ENCODE data around the gene VSIG10.
"Not testable (repeated sequence)": the region's sequence is repeated elsewhere in the genome, so short reads cannot be mapped to it uniquely, and the experiment has no call there.

The VSIG10 gene

DNA sequence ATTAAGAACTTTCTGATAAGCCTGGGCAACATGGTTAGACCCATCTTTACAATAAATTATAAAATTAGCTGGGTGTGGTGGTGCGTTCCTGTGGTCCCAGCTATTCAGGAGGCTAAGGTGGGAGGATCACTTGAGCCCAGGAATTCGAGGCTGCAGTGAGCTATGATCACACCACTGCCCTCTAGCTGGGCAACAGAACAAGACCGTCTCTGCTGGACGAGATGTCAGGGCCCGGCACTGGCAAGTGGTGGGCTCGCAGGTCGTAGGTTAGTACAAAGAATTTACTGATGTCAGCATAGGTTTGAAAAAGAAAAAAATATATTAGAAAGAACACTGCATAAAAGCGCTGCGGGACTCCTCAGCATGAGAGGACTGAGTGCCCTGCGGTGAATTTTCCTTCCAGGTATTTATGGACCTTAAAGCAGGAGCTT is 15.7 kb upstream of the VSIG10 start:
- DNase-seq: peak in 2 of 10 donors; percentile 47 to 60
- intact Hi-C loops (cut with DNase I): no loop called here

DNA sequence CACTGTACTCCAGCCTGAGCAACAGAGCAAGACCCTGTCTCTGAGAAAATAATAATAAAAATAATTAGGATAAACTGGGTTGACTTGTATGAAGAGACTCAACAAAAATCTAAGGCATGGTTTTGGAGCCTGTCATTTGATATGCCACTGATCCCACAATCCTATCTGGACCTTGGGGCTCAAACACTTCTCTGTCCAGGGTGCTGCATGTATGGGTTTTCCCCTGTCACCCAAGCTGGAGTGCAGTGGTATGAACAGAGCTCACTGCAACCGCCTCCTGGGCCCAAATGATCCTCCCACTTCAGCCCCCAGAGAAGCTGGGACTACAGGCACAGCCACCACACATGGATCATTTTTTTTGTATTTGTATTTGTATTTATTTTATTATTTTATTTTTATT is 5.3 kb upstream of the VSIG10 start:
- DNase-seq: peak in 2 of 10 donors; percentile 9 to 24
- intact Hi-C loops (cut with DNase I): no loop called here

DNA sequence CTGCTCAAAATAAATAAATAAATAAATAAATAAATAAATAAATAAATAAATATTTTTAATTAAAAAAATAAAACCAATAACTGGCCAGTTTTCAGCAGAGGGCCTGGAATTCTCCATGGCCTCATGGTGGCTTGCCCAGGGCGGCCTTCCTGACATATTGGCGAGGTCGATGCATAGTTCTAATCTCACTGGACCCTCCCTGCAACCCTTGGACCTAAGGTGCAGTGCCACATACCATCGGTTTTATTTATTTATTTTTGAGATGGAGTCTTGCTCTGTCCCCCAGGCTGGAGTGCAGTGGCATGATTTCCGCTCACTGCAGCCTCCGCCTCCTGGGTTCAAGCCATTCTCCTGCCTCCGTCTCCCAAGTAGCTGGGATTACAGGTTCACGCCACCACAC is 3.9 kb upstream of the VSIG10 start:
- intact Hi-C loops (cut with DNase I): no loop called here

DNA sequence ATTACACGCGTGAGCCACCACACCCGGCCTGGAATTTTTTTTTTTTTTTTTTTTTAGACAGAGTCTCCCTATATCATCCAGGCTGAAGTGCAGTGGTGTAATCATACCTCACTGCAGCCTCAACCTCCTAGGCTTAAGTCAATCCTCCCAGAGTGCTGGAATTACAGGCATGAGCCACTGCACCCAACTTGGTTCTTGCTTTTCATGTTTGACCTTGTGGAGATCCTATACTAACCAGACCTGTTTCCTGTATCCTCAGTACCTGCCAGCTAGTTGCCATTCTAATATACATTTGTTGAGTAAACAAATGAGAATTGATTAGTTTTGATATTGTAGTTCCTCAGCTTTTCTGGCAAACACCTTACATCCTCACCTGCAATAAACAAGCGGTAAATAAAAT is 3.2 kb upstream of the VSIG10 start:
- intact Hi-C loops (cut with DNase I): no loop called here
- DNase-seq: peak in 3 of 10 donors; percentile 2 to 7 (median 4)

More for the DNA sequence above, 3.9 kb upstream of the VSIG10 start:
- peak in 3 of 10 donors; percentile 17 to 40 (median 33) for DNase-seq

- DNase-seq: peak in 8 of 10 donors; percentile 6 to 87 (median 28)
- intact Hi-C loops (cut with DNase I): no loop called here
Observed at GRCh38 chr12:118103201-118103600, 610 bp downstream of the VSIG10 start.

DNA sequence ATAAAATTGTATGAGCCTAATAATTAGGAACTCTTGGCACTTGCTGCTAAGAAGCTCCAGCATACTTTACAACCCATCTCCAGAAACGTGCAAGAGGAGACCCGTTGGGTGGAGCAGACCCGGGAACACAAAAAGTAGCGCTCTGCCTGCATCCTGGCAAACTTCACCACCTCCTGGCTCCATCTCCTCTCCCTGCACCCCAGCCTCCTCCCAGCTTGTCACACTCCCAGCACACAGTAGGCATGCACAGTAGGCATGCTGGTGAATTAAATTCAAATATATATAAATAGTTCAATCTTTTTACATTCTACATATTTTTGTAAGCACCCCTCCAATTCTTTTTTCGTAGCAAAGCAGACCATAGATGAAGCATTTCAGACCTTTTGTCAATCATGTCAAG is 1.2 kb downstream of the VSIG10 start:
- peak in 1 of 10 donors; percentile 19 for DNase-seq
- intact Hi-C loops (cut with DNase I): no loop called here

GRCh38 chr12:118102070-118102469 is 1.7 kb downstream of the VSIG10 start:
- intact Hi-C loops (cut with DNase I): no loop called here
- no peak for DNase-seq

GRCh38 chr12:118101051-118101450 is 2.8 kb downstream of the VSIG10 start:
- no peak for DNase-seq
- intact Hi-C loops (cut with DNase I): no loop called here

DNA sequence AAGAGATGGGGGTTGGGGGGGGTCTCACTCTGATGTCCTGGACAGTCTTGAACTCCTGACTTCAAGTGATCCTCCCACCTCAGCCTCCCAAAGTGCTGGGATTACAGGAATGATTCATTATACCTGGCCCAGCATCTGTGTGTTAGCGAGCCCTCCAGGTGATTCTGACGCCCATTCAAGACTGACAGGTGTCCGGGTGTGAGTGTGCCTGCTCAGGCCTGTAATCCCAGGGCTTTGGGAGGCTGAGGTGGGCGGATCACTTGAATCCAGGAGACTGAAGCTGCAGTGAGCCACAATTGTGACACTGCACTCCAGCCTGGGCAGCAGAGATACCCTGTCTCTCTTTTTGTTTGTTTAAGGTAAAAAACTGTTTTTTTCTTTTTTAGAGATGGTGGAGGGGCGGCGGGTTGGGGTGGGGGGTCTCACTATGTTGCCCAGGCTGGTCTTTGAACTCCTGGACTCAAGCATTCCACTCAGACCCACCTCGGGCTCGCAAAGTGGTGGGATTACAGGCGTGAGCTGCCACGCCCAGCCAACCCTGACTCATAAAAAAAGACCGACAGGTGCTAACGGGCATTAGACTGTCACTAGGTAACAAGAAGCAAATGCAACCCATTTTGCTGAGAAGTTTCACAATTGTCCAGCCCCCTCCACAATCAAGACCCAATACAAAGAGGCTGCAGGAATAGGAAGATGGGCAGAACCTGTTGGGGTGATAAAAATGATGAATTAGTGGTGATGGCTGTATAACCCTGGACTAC is 4.7 kb downstream of the VSIG10 start:
- intact Hi-C loops (cut with DNase I): no loop called here
- DNase-seq: peak in 3 of 10 donors; percentile 3 to 33 (median 18)

- DNase-seq: peak in 3 of 10 donors; percentile 5 to 16 (median 12)
- intact Hi-C loops (cut with DNase I): no loop called here
Observed at GRCh38 chr12:118098401-118098800, 5.4 kb downstream of the VSIG10 start.

GRCh38 chr12:118094039-118094438 is 9.8 kb downstream of the VSIG10 start:
- peak in 1 of 10 donors; percentile 12 for DNase-seq
- intact Hi-C loops (cut with DNase I): no loop called here

- DNase-seq: peak in 2 of 10 donors; percentile 30 to 66
- intact Hi-C loops (cut with DNase I): no loop called here
Observed at GRCh38 chr12:118089782-118090181, 14.0 kb downstream of the VSIG10 start.

- peak in 2 of 10 donors; percentile 38 to 52 for DNase-seq
- intact Hi-C loops (cut with DNase I): no loop called here
Observed at GRCh38 chr12:118082161-118082560, 21.6 kb downstream of the VSIG10 start.

DNA sequence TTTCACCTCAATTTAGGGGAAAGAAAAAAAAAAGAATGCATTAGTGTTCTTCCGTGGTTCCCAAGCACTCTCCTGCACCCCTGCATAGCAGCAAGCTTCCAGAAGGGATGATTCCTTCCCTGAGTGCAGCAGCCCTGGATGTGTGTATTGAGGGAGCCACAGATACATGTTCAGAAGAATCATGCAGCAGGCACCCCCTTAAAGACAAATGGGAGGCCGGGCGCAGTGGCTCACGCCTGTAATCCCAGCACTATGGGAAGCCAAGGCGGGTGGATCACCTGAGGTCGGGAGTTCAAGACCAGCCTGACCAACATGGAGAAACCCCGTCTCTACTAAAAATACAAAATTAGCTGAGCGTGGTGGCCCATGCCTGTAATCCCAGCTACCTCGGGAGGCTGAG is 22.3 kb downstream of the VSIG10 start:
- intact Hi-C loops (cut with DNase I): not testable (repeated sequence)
- DNase-seq: peak in 1 of 10 donors; percentile 68

- DNase-seq: peak in 1 of 10 donors; percentile 4
- intact Hi-C loops (cut with DNase I): no loop called here
Observed at GRCh38 chr12:118073768-118074167, 30.0 kb downstream of the VSIG10 start.

DNA sequence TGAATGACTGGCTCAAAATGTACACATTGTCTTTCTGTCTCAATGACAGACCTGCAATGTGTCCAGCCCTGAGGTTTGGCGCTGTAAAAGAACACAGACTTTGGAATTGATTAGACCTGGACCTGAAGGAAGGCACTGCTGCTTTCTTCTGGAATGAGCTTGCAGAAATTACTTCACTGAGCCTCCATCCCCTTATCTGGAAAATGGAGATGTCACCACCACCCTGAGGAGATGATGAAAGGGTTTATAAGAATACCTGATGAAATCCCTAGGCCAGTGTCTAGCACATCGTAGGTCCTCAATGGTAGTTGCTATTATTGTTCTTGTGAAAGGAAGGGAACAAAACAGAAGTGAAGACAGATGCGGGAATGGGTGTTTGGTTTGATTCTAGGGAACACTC is 33.2 kb downstream of the VSIG10 start:
- no peak for DNase-seq
- intact Hi-C loops (cut with DNase I): no loop called here

- DNase-seq: no peak
- intact Hi-C loops (cut with DNase I): no loop called here
Observed at GRCh38 chr12:118068445-118068844, 35.4 kb downstream of the VSIG10 start.

DNA sequence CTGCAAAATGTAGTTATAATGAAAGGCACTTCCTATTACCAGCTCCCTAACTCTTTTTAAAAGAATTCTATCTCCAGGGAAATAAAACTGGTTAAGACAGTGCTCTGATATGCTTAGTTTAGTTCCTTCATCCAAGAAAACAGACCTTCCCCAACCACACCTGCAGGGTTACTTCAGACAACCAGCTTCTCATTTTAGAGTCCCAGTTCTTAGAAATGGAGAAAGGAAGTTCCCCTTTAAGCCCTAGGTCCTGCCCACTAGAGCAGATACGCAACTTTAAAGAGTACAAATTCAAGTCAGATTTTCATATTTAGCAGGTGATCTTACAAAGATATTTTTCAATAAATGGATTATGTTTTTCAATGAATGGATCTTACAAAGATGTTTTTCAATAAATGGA is 38.4 kb downstream of the VSIG10 start:
- no peak for DNase-seq

GRCh38 chr12:118064608-118065007 is 39.2 kb downstream of the VSIG10 start:
- intact Hi-C loops (cut with DNase I): loop anchor here (5.0 kb wide), 1 partner anchor 47 kb away; the partner anchor contains the start of gene RFC5
- DNase-seq: no peak

More for the DNA sequence above, 38.4 kb downstream of the VSIG10 start:
- intact Hi-C loops (cut with DNase I): no loop called here

DNA sequence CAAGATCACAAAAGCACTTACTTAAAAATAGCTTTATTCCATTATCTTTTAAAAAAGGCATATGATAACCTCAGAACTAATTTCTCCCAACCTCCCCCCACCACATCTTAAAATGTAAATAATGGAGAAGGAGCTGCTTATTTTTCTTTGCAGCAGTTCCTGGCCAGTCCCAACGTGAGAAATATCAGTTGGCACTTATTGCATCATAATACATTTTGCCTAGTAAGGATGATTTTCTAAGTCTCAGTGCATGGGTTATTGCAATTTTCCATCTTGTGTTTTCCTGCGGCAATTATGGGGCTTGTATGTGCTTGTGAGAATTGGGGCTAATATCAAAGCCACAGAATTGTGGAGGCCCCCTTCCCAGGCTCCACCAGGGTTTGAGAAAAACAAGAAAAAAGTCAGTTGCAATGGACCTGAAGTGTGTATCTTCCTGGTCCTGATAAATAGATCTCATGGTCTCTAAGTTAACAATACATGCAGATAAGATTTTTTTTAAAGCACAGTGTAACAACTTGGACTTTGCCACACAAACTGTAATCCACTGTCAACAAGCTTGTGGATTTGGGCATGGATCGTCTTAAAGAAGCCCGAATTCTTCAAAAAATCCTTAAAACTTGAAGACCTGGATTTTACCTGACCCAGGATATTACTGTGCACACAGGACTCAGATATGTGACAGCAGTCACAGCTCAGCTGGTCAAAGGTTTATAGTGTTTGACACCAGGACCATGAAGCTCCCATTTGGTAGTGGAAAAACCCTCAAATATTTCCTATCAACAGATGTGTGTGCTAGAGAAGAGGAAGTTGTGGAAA is 40.0 kb downstream of the VSIG10 start:
- intact Hi-C loops (cut with DNase I): loop anchor here (5.0 kb wide), 1 partner anchor 46 kb away; the partner anchor contains the start of gene RFC5

More for the DNA sequence above, 40.0 kb downstream of the VSIG10 start:
- peak in 1 of 10 donors; percentile 18 for DNase-seq
